H1 (cell line): ENCODE data around the gene LY9. TPM values are rescaled to one million over a fixed set of nuclear protein-coding genes. Genes with fewer than 3 reads are reported as not detected.

Experiments
- CTCF ChIA-PET: fragments of 300-600 bp; sonication (Branson Sonifier 250); formaldehyde crosslinking; loops from one replicate; lab custom pipeline; 2021; ENCODE audit not compliant: partially characterized antibody; lab: Charles Lee
- POLR2A ChIA-PET: fragments of 300-600 bp; sonication (Branson Sonifier 250); formaldehyde crosslinking; loops from one replicate; lab custom pipeline; 2021; ENCODE audit warnings: inconsistent platforms; ENCODE audit not compliant: partially characterized antibody; lab: Charles Lee
- DNase-seq, 2 experiments: peaks; one replicate each; pipeline versions ENCODE4 v3.0.0 to v3.0.0-alpha.2; 2010 to 2022; ENCODE audit warnings: low spot score in 2 of 2, low read depth in 1 of 2, mixed read lengths in 1 of 2
- FAIRE-seq: peaks from 2 replicates; lab custom pipeline; 2011; peaks lifted over from hg19 to GRCh38; lab: Jason Lieb, UNC
- H2AFZ ChIP-seq: 2 replicates; pipeline ENCODE4 v1.8.1; 2012; ENCODE audit warnings: low read length, inconsistent platforms
- H2AK5ac ChIP-seq: 2 replicates; pipeline ENCODE4 v1.6.1; 2013; ENCODE audit warnings: low read depth, low read length
- H2BK120ac ChIP-seq: replicated peaks from 2 replicates; pipeline ENCODE3; 2013; ENCODE audit warnings: low read depth, low read length, inconsistent platforms
- H2BK12ac ChIP-seq: 2 replicates; pipeline ENCODE4 v1.6.1; 2013; ENCODE audit warnings: low read depth, low read length
- H2BK15ac ChIP-seq: 2 replicates; pipeline ENCODE4 v1.6.1; 2013; ENCODE audit warnings: low read length
- H2BK20ac ChIP-seq: 2 replicates; pipeline ENCODE4 v1.6.1; 2013; ENCODE audit warnings: low read length
- H2BK5ac ChIP-seq: 2 replicates; pipeline ENCODE4 v1.6.1; 2013; ENCODE audit warnings: low read depth, low read length
- H3K14ac ChIP-seq: 2 replicates; pipeline ENCODE4 v1.6.1; 2013; ENCODE audit warnings: inconsistent platforms; ENCODE audit not compliant: insufficient read length
- H3K18ac ChIP-seq: 2 replicates; pipeline ENCODE4 v1.6.1; 2013; ENCODE audit warnings: low read length; ENCODE audit errors: extremely low read depth
- H3K23ac ChIP-seq: 2 replicates; pipeline ENCODE4 v1.6.1; 2013; ENCODE audit warnings: inconsistent platforms; ENCODE audit not compliant: insufficient read length
- H3K23me2 ChIP-seq: 2 replicates; pipeline ENCODE4 v1.6.1; 2013; ENCODE audit warnings: low read depth, low read length
- H3K27ac ChIP-seq: 2 replicates; pipeline ENCODE4 v1.6.1; 2011; ENCODE audit warnings: low read depth, low read length, inconsistent platforms
- H3K27me3 ChIP-seq, 4 experiments: replicated peaks in 1 of 4; 1 replicate in 1 of 4; 2 replicates in 3 of 4; pipeline versions ENCODE4 v1.6.1 to v1.8.1; 2011 to 2013; ENCODE audit warnings: low read length in 3 of 4, mild to moderate bottlenecking in 3 of 4, inconsistent platforms in 2 of 4, mixed read lengths in 2 of 4, moderate library complexity in 1 of 4; ENCODE audit not compliant: control insufficient read depth in 3 of 4, insufficient read depth in 3 of 4; ENCODE audit errors: extremely low read depth in 1 of 4
- H3K36me3 ChIP-seq, 4 experiments: 2 replicates each; pipeline versions ENCODE4 v1.6.1 to v1.8.1; 2011 to 2013; ENCODE audit warnings: mild to moderate bottlenecking in 4 of 4, low read length in 3 of 4, moderate library complexity in 2 of 4, control low read depth in 1 of 4, inconsistent platforms in 1 of 4; ENCODE audit not compliant: insufficient read depth in 4 of 4, control insufficient read depth in 2 of 4
- H3K4ac ChIP-seq: replicated peaks from 2 replicates; pipeline ENCODE3; 2013; ENCODE audit warnings: low read length, low read depth, mixed read lengths, inconsistent platforms; ENCODE audit not compliant: insufficient read length
- H3K4me1 ChIP-seq, 4 experiments: replicated peaks in 1 of 4; 1 replicate in 1 of 4; 2 replicates in 3 of 4; pipeline versions ENCODE4 v1.6.1 to v1.8.1; 2011 to 2013; ENCODE audit warnings: low read length in 3 of 4, inconsistent platforms in 2 of 4, mixed read lengths in 1 of 4; ENCODE audit not compliant: insufficient read depth in 4 of 4, control insufficient read depth in 3 of 4
- H3K4me2 ChIP-seq, 2 experiments: 2 replicates each; pipeline versions ENCODE4 v1.6.1 to v1.8.1; 2011 to 2013; ENCODE audit warnings: low read depth in 2 of 2, low read length in 2 of 2, control low read depth in 1 of 2, inconsistent platforms in 1 of 2, mild to moderate bottlenecking in 1 of 2; ENCODE audit not compliant: insufficient read depth in 1 of 2
- H3K4me3 ChIP-seq, 4 experiments: fragments of 200-600, 300-600 bp in 1 of 4; sonication (generic), shearing (Covaris generic), sonication (Bioruptor Twin) in 1 of 4; 2 replicates each; pipeline versions ENCODE4 v1.5.1 to v1.8.1; 2011 to 2016; ENCODE audit warnings: low read length in 4 of 4, low read depth in 3 of 4, control low read depth in 2 of 4, inconsistent platforms in 2 of 4, mild to moderate bottlenecking in 2 of 4, mixed read lengths in 1 of 4, moderate library complexity in 1 of 4; ENCODE audit not compliant: insufficient read depth in 2 of 4; ENCODE audit errors: extremely low read depth in 1 of 4
- H3K56ac ChIP-seq: replicated peaks from 2 replicates; pipeline ENCODE3; 2013; ENCODE audit warnings: low read depth, mild to moderate bottlenecking, mixed read lengths, low read length, inconsistent platforms; ENCODE audit not compliant: insufficient read length
- H3K79me1 ChIP-seq: 2 replicates; pipeline ENCODE4 v1.6.1; 2013; ENCODE audit warnings: low read depth, low read length, control low read depth
- H3K79me2 ChIP-seq, 2 experiments: 2 replicates each; pipeline versions ENCODE4 v1.6.1 to v1.8.1; 2012 to 2013; ENCODE audit warnings: low read length in 2 of 2, mild to moderate bottlenecking in 2 of 2, inconsistent platforms in 1 of 2; ENCODE audit not compliant: insufficient read depth in 2 of 2, control insufficient read depth in 1 of 2
- H3K9ac ChIP-seq, 4 experiments: replicated peaks in 1 of 4; 1 replicate in 1 of 4; 2 replicates in 3 of 4; pipeline versions ENCODE4 v1.6.1 to v1.8.1; 2011 to 2013; ENCODE audit warnings: low read depth in 3 of 4, low read length in 3 of 4, control low read depth in 2 of 4, mild to moderate bottlenecking in 2 of 4, moderate library complexity in 2 of 4, inconsistent platforms in 1 of 4; ENCODE audit errors: extremely low read depth in 1 of 4
- H3K9me3 ChIP-seq, 2 experiments: 2 replicates each; pipeline versions ENCODE4 v1.6.1 to v1.8.1; 2012 to 2013; ENCODE audit warnings: mild to moderate bottlenecking in 2 of 2, moderate library complexity in 2 of 2, control low read depth in 1 of 2, inconsistent platforms in 1 of 2, low read depth in 1 of 2, low read length in 1 of 2, mixed read lengths in 1 of 2; ENCODE audit not compliant: insufficient read depth in 2 of 2
- H4K20me1 ChIP-seq, 2 experiments: replicated peaks in 1 of 2; 2 replicates each; pipeline versions ENCODE3 to v1.8.1; 2011 to 2013; ENCODE audit warnings: inconsistent platforms in 2 of 2, low read length in 2 of 2, mild to moderate bottlenecking in 1 of 2; ENCODE audit not compliant: insufficient read depth in 2 of 2, control insufficient read depth in 1 of 2
- H4K5ac ChIP-seq: 2 replicates; pipeline ENCODE4 v1.6.1; 2013; ENCODE audit warnings: low read length, low read depth, mixed read lengths, inconsistent platforms; ENCODE audit not compliant: insufficient read length
- H4K8ac ChIP-seq: 2 replicates; pipeline ENCODE4 v1.8.0; 2013; ENCODE audit warnings: mild to moderate bottlenecking, moderate library complexity, low read length, inconsistent platforms; ENCODE audit not compliant: insufficient read depth; ENCODE audit errors: extremely low read depth
- H4K91ac ChIP-seq: replicated peaks from 2 replicates; pipeline ENCODE3; 2013; ENCODE audit warnings: low read length, mixed read lengths, inconsistent platforms; ENCODE audit not compliant: insufficient read length
- RXRA ChIP-seq: IDR thresholded peaks from 2 replicates; pipeline ENCODE4 v1.6.1; 2011; ENCODE audit warnings: low read depth, mild to moderate bottlenecking, low read length, moderate library complexity; ENCODE audit not compliant: insufficient read depth
- YY1 ChIP-seq: IDR thresholded peaks from 2 replicates; pipeline ENCODE4 v1.6.1; 2011; ENCODE audit warnings: low read depth, mild to moderate bottlenecking, low read length
- WGBS, 2 experiments: shearing (Covaris generic) in 1 of 2; methylation state at CpG; one replicate each; pipeline versions ENCODE4 v1.1.6 to v1.1.7; 2013 to 2015; ENCODE audit warnings: low lambda C conversion rate in 2 of 2, mixed read lengths in 2 of 2, inconsistent platforms in 1 of 2, low coverage in 1 of 2, missing lambda C conversion rate in 1 of 2; ENCODE audit not compliant: insufficient replicate concordance in 2 of 2, insufficient coverage in 1 of 2, insufficient read length in 1 of 2; ENCODE audit errors: extremely low coverage in 1 of 2, missing lambda C conversion rate in 1 of 2; 5-methylcytosine and 5-hydroxymethylcytosine counted together
- polyA plus RNA-seq, 7 experiments: library from polyadenylated mRNA; depleted of rRNA in 3 of 7; stranded (reverse) in 5 of 7; unstranded in 2 of 7; fragments of >200 nt in 5 of 7; fragments of 200-250 nt in 2 of 7; gene quantifications; 1 replicate in 5 of 7; 2 replicates in 1 of 7; 4 replicates in 1 of 7; pipeline versions ENCODE4 v1.2.1 to v1.2.3, GENCODE V29; 2011 to 2013; ENCODE audit warnings: missing spikeins in 2 of 7, mixed read lengths in 2 of 7
- total RNA-seq: library from RNA; stranded (reverse); fragmentation: NEBNext Ultra II Directional; extraction: Animal tissue kit (Norgen Biotek cat#: 25700); gene quantifications from 2 replicates; pipeline ENCODE4 v1.2.1, GENCODE V29; 2021

Gene LY9
- total and polyA plus RNA-seq, 2 of the 8 experiments (the other 6 are each of a cell fraction or from before 2014, with no cell fraction given), result not detected

DNA sequence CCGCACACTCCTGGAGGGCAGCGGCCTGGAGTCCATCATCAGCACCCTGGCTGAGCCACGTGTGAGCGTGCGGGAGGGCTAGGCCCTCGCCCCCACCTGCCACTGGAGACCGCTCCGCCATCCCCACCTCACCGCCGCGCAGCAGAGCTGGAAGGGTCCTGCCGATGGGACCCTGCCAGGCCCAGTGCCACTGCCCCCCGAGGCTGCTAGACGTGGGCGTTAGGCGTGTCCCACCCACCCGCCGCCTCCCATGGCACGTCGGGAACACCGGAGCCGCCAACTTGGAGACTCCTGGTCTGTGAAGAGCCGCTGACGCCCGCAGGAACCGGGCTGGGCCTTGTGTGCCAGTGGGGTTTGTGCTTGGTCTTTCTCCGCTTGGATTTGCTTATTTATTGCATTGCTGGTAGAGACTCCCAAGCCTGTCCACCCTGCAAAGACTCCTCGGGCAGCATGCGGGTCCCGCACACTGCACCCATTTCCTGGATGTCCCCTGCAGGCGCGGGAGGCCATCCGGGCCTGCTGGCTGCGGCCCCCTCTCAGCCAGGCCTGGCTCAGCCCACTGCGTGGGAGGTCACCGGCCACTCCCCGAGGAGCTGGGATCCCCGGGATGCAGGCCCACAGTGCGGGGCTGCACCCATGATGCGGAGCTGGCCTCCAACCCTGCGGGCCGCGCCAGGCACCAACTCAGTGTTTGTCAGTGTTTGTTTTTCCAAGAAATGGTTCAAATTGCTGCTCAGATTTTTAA, 6.0 kb downstream of the LY9 start:
- no peak overlapping the region for H2BK12ac ChIP-seq
- H3K36me3 ChIP-seq, result no peaks in the 10 kb centered on the region
- H2BK120ac ChIP-seq, result no peak overlapping the region
- ChIA-PET POLR2A (interaction anchor here (1.1 kb wide), 1 partner anchor 10 kb away, joined by 4 read pairs; no protein-coding TSS in a partner anchor), CTCF (interaction anchor here (1.2 to 2.9 kb wide), 2 partner anchors 25 to 29 kb away, joined by 5 to 9 read pairs; no protein-coding TSS in a partner anchor)
- H2AK5ac ChIP-seq, result no peak overlapping the region
- H2AFZ ChIP-seq, result no peak overlapping the region
- no peak overlapping the region for H2BK15ac ChIP-seq
- H4K5ac ChIP-seq, result no peak overlapping the region
- H3K4me1 ChIP-seq, result no peaks in the 10 kb centered on the region
- H3K79me2 ChIP-seq, result no peaks in the 10 kb centered on the region
- no peak overlapping the region for H3K4me2 ChIP-seq
- H3K79me1 ChIP-seq, result no peaks in the 10 kb centered on the region
- H3K4me3 ChIP-seq, result no peak overlapping the region
- no peak overlapping the region for H2BK20ac ChIP-seq
- H2BK5ac ChIP-seq, result no peak overlapping the region
- H3K9ac ChIP-seq, result no peak overlapping the region
- no peak overlapping the region for H4K91ac ChIP-seq
- no peak overlapping the region for H3K14ac ChIP-seq
- no peak overlapping the region for H3K4ac ChIP-seq
- H4K20me1 ChIP-seq, result no peaks in the 10 kb centered on the region
- 97% methylated on average over 38 of the region's 43 CpGs; no CpG with 5 or more reads in 1 of the 2 experiments for WGBS, 2 experiments
- H3K27ac ChIP-seq, result no peak overlapping the region
- FAIRE-seq, result no peak
- H3K56ac ChIP-seq, result no peak overlapping the region
- no peak overlapping the region for H3K18ac ChIP-seq
- no peak for DNase-seq
- no peaks in the 10 kb centered on the region for H3K23me2 ChIP-seq
- no peaks in the 10 kb centered on the region for H3K27me3 ChIP-seq
- H3K9me3 ChIP-seq, result no peaks in the 10 kb centered on the region
- TF ChIP-seq RXRA, result no peak
- TF ChIP-seq YY1, result no peak
- no peak overlapping the region for H4K8ac ChIP-seq
- no peak overlapping the region for H3K23ac ChIP-seq
